Calu3 (cell line): ENCODE results near the gene GABPB2. TPM values are rescaled to one million over a fixed set of nuclear protein-coding genes. Genes with fewer than 3 reads are reported as not detected.

ENCODE experiments used
- BruUV-seq: library from RNA; stranded (reverse); fragments of 400-500 nt; replicated peaks from 2 replicates; lab custom pipeline; 2021; lab: Mats Ljungman, UMichigan
- CTCF ChIA-PET: fragments of 300-600 bp; sonication (Branson Sonifier 250); formaldehyde crosslinking; loops from one replicate; lab custom pipeline; 2022; ENCODE audit warnings: antibody characterized with exemption; lab: Charles Lee
- DNase-seq: peaks from one replicate; pipeline ENCODE4 v3.0.0; 2022
- H3K27ac Mint-ChIP-seq: one replicate; pipeline ENCODE4 v1.8.0; 2022; ENCODE audit warnings: mixed read lengths; ENCODE audit not compliant: unreplicated experiment
- H3K27me3 Mint-ChIP-seq: one replicate; pipeline ENCODE4 v1.8.0; 2022; ENCODE audit warnings: mixed read lengths; ENCODE audit not compliant: unreplicated experiment
- H3K36me3 Mint-ChIP-seq: one replicate; pipeline ENCODE4 v1.8.0; 2022; ENCODE audit warnings: mild to moderate bottlenecking, moderate library complexity, mixed read lengths; ENCODE audit not compliant: insufficient read depth, unreplicated experiment
- H3K4me1 Mint-ChIP-seq: one replicate; pipeline ENCODE4 v1.8.0; 2022; ENCODE audit warnings: mild to moderate bottlenecking, low read depth, mixed read lengths; ENCODE audit not compliant: unreplicated experiment
- H3K4me3 Mint-ChIP-seq: one replicate; pipeline ENCODE4 v1.8.0; 2022; ENCODE audit warnings: mild to moderate bottlenecking, low read depth, moderate library complexity, mixed read lengths; ENCODE audit not compliant: unreplicated experiment
- H3K9me3 Mint-ChIP-seq: one replicate; pipeline ENCODE4 v1.8.0; 2022; ENCODE audit warnings: low read depth, mixed read lengths; ENCODE audit not compliant: unreplicated experiment
- CTCF ChIP-seq: fragments of 200-600 bp; IDR thresholded peaks from one replicate; pipeline ENCODE4 v1.8.0; 2022; ENCODE audit warnings: antibody characterized with exemption; ENCODE audit not compliant: unreplicated experiment
- intact Hi-C: fragments of 100-400 bp; cut with micrococcal nuclease; formaldehyde crosslinking; loops from one replicate; pipeline ENCODE4 v1.10.0; 2022; ENCODE audit not compliant: unreplicated experiment
- total RNA-seq: library from RNA; stranded (reverse); gene quantifications from 2 replicates; pipeline ENCODE4 v1.2.3, GENCODE V29; 2022

The GABPB2 gene
- total RNA-seq, 1 experiment from 2014 or later: 10.9 TPM

- no TSS peak for BruUV-seq
- Mint-ChIP-seq H3K27ac (no peak overlapping the region), H3K4me3 (no peak overlapping the region), H3K27me3 (no peaks in the 10 kb centered on the region), H3K36me3 (peaks cover 9% of the 10 kb centered on the region), H3K4me1 (peaks cover 10% of the 10 kb centered on the region), H3K9me3 (no peaks in the 10 kb centered on the region)
- no peak for DNase-seq
- TF ChIP-seq CTCF: no peak
- intact Hi-C loops: no loop called here
- CTCF ChIA-PET: interaction anchor here (0.5 kb wide), 1 partner anchor 25 kb away, joined by 4 read pairs; no protein-coding TSS in a partner anchor
Observed at GRCh38 chr1:151065089-151065645, 5.4 kb upstream of the GABPB2 start.

DNA sequence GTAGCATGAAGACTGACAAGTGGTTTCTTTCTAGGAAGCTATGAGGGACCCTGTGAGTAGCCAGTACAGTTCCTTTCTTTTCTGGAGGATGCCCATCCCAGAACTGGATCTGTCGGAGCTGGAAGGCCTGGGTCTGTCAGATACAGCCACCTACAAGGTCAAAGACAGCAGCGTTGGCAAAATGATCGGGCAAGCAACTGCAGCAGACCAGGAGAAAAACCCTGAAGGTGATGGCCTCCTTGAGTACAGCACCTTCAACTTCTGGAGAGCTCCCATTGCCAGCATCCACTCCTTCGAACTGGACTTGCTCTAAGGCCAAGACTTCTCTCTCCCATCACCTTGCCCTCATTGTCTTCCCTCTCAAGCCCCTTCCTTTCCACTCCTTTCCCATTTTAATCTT is 3.4 kb upstream of the GABPB2 start:
- Mint-ChIP-seq H3K9me3 (no peaks in the 10 kb centered on the region), H3K36me3 (peaks cover 26% of the 10 kb centered on the region), H3K4me3 (no peak overlapping the region), H3K4me1 (peaks cover 7% of the 10 kb centered on the region), H3K27ac (no peak overlapping the region), H3K27me3 (no peaks in the 10 kb centered on the region)
- intact Hi-C loops: no loop called here
- no TSS peak for BruUV-seq
- no peak for TF ChIP-seq CTCF
- CTCF ChIA-PET: interaction anchor here (0.6 to 0.7 kb wide), 3 partner anchors 17 to 78 kb away, joined by 3 to 4 read pairs (median 3); no protein-coding TSS in a partner anchor
- DNase-seq: no peak

DNA sequence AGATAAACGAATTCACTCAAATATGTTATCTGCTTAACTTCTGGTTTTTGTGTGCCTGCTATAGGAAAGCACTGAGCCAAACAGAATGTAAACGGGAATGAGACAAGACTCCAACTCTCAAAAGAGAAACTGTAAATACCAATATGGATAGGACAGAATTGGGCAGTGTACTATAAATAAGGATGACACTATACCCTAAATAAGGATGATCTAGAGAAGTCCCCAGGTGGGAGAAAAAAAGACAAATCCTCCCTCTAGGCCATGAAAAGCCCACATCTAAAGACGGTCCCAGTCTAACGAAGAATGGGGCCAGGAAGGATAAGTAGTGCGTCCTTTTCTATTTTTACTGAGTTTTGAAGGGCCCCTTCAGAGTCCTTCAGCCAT is 1.5 kb upstream of the GABPB2 start:
- intact Hi-C loops: no loop called here
- Mint-ChIP-seq H3K9me3 (no peaks in the 10 kb centered on the region), H3K27ac (no peak overlapping the region), H3K36me3 (peaks cover 24% of the 10 kb centered on the region), H3K4me1 (peaks cover 7% of the 10 kb centered on the region), H3K27me3 (no peaks in the 10 kb centered on the region), H3K4me3 (peak overlapping the region; percentile 8)
- DNase-seq: no peak
- CTCF ChIA-PET: no interaction called here
- TF ChIP-seq CTCF: no peak
- no TSS peak for BruUV-seq

DNA sequence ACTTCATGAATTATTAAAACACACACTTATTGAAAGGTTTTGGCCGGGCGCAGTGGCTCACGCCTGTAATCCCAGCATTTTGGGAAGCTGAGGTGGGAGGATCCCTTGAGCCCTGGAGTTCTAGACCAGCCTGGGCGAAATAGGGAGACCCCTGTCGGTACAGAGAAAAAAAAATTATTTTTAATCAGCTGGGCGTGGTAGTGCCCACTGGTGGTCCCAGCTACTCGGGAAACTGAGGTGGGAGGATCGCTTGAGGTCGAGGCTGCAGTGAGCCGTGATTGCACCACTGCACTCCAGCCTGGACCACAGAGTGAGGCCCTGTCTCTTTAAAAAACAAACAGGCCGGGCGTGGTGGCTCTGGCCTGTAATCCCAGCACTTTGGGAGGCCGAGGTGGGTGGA is 1.7 kb downstream of the GABPB2 start:
- peak overlapping the region; percentile 84 for H3K4me3 Mint-ChIP-seq
- no TSS peak for BruUV-seq
- no peaks in the 10 kb centered on the region for H3K9me3 Mint-ChIP-seq
- peaks cover 24% of the 10 kb centered on the region for H3K36me3 Mint-ChIP-seq
- H3K4me1 Mint-ChIP-seq: peaks cover 7% of the 10 kb centered on the region
- intact Hi-C loops: no loop called here
- no peaks in the 10 kb centered on the region for H3K27me3 Mint-ChIP-seq
- DNase-seq: no peak
- CTCF ChIA-PET: interaction anchor here (1.5 to 1.9 kb wide), 2 partner anchors 28 to 48 kb away, joined by 5 to 7 read pairs; no protein-coding TSS in a partner anchor
- no peak overlapping the region for H3K27ac Mint-ChIP-seq
- TF ChIP-seq CTCF: no peak
